Measurements from ENCODE around the gene EPHA7.

DNA sequence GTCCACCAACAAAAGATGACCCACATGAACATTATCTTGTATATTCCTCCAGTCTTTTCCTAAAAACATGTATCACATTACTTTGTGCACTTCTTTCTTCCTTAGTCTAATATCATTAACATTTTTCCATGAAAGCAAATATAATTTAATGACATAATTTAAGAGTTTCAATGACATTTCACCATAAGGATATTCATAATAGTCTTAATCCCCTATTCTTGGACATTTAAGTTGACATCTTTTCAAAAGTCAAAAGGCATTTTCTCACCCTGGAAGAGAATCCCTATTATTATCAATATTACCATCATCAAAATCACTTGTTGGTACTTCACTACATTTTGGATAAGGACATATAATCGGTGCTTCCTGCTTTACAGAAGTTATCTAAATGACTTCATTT lies 31.3 kb downstream of the EPHA7 start:
- no peak for TF ChIP-seq CTCF (conservative IDR thresholded peaks at IDR 0.05 in 1 of 2, IDR thresholded peaks at IDR 0.05 in 1 of 2; ENCODE audit: extremely low read depth in 1 of 2, insufficient read depth in 1 of 2, low read depth in 1 of 2, low read length in 2 of 2)
- no peak for TF ChIP-seq EZH2 (IDR thresholded peaks at IDR 0.05; ENCODE audit: borderline replicate concordance, low read length)

Data from mammary epithelial cell (primary cell).